ENCODE data around the gene PHEX.

Gene PHEX

DNA sequence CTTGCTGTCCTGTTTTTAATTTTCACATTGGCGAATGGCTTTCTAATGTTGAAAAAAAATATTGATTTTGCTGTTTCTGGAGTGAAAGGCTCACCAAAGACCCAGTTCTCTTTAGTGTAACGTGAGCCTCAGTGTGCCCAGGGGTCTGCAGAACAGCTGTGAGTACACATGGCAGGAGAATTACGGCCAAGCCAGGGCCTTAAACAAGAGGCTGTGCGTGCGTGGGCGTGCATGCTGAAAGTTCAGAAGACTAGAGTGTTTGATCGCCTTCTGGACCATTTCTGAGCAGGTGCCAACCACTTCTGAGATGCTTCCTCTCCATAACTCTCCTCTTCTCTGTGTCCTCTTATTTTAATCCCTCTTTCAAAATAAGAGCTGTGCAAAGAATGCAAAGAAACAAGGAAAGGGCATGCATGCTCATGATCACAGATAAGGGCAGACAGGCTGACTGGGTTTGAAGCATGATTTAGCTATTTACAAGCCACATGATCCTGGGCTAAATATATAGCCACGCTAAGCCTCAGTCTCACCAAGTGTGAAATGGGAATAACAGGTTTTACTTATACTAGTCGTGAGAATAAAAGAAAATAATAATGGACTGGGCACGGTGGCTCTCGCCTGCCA is 9.9 kb downstream of the PHEX start:
- DNase-seq, result peak; percentile 86

DNA sequence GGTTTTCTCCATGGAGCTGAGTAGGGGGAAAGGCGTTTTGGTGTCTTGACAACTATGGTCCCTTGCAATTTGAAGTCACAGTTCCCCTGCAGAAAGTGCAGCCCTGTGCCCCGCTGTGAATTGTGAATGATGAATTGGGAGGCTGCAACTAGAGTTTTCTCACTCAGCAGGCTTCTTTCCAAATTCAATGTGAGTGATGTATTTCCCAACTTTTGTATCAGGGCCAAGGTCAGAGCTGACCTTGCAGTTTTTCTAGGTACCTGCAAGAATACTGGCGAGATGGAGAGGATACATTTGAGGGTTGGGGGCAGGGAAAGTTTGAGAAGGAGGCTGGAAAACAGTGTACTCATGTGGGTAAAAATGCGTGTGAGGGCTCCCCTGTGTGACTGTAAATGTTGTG is 11.7 kb downstream of the PHEX start:
- DNase-seq, result no peak

DNA sequence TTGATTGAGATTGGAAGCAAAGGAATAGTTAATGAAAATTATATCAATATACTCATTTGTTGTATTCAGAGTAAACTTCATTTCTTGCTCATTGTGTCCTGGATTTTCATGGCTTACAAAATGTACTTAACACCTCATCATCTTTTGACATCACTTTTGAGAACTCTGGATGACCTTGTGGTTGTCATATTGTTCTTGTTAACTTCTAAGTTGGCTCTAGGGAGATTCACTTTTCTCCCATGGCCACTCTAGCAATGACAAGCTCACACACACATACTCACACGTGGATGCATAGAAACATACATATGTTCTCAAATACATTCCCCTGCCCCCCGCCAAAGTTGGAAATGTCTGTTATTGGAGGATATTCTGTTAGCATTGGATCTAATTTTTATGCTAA is 15.3 kb downstream of the PHEX start:
- DNase-seq, result no peak

DNA sequence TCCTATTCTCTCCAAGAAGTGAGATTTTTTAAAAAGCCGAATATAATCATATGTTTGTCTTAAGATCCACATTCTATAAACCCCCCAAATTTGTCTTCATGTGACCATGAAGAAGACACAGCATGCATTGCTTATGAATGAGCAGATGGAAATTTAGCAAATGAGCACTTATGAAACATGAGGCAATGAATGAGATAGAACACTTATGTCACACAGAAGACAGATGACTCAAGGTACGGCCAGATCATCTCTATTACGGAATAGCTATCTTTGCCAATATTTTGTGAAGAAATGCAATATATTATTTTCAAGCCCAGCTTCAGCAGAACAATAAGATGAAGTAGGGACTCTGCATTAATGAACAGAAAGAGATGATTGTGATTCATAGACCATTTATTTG is 21.4 kb downstream of the PHEX start:
- DNase-seq, result peak; percentile 80

DNA sequence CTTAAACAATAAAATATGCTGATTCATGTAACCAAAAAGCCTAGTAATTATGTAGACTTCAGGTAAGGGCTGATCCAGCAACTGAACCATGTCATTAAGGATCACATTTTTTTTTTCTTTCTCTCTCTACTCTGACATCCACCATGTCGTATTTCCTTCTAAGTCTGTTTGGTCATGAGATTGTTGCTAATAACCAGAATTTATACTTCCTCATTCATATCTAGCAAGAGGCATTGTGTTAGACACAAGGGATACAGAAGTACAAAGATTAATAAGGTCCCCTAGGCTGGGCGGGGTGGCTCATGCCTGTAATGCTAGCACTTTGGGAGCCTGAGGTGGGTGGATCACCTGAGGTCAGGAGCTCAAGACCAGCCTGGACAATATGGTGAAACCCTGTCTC is 24.1 kb downstream of the PHEX start:
- no peak for DNase-seq

DNA sequence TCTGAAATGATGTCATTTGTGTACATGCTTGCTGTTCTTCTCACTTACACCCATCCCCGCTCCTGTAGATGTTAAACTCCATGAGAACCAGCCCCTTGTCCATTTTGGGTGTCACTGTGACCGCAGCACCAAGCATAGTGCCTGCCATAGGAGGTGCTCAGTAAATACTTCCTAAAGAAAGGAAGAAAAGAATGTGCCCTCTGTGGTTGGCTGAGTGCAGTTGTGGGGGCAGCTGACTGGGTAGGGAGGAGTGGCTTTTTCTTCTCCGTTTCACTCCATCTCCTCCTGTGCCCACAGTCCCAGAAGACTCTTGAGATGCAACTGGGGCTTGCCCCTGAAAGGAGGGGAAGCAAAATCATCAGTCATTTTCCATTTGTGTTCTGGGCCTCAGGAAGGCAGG is 25.5 kb downstream of the PHEX start:
- DNase-seq, result no peak

DNA sequence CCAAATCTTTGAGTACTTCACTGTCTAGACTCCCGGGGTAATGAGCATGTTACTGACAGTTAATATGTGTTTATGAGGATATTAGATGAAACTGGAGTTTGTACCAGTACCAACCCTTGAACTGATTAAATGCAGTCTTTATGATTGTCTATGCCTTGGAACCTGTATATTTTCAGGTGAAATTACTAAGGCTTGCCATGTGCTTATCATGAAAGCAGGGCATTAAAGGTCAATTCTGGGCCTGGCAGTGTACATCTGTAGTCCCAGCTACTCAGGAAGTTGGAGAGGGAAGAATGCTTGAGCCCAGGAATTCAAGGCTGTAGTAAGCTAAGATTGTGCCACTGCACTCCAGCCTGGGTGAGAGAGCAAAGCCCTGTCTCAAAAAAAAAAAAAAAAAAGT is 27.6 kb downstream of the PHEX start:
- DNase-seq, result no peak

DNA sequence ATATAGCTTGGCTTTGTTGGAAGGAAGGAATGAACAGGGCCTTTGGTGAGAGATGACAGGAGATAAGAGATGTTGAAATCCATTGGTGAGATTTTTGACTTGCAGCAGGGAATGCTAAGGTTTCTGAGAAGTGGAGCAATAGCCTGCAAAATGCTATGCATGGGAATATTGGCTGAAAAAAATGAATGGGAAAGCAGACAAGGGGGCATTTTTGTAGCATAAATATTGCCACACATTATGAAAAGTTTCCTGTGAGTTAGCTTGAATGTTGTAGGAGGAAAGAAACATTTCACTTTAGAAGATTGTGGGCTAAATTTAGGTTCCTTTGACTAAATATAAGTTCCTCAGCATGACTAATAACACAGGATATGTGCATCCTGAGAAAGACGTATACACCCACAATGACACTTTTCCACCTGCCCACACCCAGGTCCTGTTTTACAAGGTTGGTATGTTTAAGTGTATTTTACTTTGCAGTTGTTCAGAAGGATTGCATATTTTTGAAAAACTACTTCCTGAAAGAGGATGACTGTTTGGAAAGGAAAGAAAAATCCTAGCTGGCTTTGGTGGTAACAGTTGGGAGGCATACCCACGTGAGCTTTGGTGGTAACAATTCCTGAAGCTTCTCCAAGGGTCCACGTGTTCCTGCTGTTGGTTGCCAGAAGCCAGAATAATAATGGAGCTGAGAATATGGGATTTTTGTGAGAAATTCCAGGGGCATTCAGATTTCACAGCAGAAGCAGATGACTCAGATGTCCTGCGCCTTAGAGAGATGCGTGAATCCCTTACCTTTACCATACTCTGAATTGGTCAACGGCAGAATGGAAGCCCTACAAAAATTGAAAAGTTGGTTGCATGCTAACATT is 28.5 kb downstream of the PHEX start:
- no peak for DNase-seq

DNA sequence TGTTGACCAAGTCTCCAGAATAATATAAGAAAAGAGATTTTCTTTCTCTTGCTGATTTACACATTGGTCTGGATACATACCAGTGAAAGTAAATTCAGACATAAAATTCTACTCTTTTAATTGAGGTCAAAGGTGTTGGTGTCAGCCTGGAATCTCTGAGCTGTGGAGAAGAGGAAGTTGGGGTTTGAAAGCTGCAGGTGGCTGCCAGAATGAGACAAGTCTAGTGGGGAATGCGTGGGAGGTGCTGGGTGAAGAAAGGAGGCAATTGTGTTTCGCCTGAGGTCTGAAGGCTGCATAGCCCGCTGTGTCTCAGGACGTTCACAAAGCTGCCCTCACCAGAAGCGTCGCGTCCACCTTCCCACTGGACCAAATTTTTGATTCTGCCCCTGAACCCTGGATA is 31.2 kb downstream of the PHEX start:
- no peak for DNase-seq

DNA sequence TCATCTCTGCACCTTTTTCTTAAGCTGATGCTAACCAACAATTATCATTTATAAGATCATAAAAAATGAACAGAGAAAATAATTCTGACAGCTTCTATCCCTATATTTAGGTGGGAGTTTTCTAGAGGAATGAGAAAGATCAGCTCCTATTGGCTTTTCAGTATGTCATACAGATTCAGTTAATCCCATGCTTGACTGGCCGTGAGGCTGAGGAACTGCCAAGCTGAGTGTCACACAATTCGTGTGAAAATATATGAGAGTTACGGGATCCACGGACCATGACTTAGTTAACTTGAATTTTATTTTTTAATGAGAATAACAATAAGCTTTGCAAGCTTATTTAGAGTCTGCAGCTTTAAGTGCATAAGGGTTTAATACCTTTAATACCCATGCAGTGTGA is 37.5 kb downstream of the PHEX start:
- no peak for DNase-seq

DNA sequence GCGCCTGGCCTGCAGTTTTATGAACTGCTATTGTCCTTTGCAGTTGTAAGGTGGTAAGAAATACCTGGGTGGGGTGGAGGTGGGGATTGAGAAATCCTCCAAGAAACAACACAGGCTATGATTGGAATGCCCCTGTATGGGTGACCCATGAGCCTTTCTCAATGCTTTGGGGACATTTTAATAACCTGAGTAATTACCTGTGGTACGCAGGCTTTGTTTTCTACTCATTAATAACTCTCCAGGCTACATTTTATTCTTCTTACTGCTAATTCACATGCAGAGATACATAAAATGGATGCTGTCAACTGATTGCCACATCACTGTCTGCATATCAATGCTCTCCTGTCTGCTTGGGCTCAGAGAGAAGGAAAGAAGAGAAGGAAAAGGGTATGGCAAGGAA is 41.8 kb downstream of the PHEX start:
- DNase-seq, result no peak

DNA sequence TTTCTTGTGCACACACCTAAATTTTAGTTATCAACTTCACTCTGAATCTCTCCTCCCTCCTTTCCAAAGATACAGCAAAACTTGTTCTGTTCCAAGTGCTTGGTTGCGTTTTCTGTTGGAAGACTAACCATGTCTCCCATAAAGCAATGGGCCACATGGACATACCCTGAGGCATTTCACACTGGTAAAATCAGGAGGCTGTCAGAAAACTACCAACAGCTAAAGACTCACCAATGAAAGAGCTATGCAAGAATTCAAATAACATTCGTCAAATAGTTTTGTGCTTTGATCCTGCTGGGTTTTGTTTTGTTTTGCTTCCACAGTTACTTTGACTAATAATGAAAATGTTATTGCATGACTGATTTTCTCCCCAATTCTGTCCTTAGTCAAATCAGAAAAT is 46.0 kb downstream of the PHEX start:
- no peak for DNase-seq

DNA sequence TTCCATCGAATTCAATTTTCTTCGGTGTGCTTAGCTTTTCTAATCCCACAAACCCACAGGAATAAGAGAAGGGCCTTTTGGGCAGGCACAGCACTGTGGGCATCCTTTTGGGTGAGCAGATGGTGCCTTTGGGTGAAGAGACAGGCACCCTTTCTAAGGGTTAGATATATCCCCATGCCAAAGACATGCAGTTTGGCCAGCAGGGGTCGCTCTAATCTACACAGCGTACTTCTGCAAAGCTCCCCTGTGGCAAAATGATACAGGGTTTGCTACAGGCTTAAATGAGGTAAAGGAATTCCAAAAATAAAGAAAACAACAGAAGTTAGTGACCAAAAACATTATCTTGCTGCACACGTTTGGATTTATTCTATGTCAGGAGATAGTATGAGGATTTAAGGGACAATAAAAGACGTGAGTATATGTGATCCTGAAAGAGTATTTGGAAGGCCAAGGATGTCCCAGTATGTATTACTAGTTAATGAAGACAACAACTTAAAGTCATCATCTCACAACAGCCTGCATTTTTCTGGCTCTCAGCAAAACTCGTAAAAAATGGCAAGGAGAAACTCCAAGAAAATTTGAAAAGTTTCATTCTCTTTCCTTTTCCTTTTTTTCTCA is 49.5 kb downstream of the PHEX start:
- DNase-seq, result no peak

DNA sequence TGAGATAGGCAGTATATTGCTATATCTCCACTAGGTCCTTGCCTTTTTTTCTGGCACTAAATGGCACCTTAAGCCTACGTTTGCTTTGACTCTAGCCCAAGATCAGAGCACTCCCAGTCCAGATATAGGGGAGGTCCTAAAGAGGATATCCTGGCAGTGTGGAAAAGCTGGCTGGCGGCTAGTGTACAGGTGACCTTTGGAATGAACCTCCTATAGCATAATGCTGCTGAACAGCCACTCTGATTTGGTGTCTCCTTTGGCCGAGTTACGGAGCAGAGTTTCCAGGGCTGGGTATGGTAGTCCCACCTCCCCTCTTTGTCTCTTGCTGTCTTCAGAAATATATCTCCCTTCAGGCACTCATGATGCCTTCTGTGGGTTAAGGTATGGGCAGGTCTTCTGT is 53.9 kb downstream of the PHEX start:
- DNase-seq, result no peak

DNA sequence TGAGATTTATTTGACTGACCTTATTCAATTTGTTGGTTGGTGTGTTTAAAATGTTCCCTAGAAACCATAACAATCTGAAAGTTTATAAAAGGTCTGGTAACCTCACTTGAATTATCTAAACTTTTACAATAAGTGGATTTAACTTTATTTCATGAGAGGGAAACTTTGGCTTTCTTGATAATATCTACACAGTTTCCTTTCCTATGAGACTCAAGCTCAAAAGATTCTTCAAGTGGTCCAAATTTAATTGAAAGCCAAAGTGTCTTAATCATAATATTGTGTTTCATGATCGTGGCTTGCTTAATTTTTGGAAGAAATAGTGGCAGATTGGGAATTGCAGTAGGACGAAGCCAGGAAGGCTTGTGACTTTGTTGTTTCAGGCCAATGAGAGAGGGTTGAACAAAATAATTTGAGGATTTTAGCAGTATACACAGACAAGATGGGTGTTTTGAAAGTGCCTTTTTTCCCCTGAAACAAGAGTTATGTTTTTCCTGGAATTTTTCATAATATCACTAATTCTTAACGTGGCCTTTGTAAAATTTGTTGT is 55.0 kb downstream of the PHEX start:
- no peak for DNase-seq

DNA sequence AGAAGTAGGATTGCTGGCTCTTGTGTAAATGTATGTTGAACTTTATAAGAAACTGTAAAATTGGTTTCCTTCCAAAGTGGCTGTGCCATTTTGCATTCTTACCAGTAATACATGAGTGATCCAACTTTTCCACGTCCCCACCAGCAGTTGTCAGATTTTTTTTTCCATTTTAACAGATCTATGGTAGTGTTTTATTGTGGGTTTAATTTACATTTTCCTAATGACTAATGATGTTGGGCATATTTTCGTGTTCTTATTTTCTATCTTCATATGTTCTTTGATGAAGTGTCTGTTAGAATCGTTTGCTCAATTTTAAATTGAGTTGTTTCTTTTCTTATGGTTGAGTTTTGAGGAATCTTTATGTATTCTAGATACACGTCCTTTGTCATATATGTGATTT is 56.2 kb downstream of the PHEX start:
- DNase-seq, result no peak

DNA sequence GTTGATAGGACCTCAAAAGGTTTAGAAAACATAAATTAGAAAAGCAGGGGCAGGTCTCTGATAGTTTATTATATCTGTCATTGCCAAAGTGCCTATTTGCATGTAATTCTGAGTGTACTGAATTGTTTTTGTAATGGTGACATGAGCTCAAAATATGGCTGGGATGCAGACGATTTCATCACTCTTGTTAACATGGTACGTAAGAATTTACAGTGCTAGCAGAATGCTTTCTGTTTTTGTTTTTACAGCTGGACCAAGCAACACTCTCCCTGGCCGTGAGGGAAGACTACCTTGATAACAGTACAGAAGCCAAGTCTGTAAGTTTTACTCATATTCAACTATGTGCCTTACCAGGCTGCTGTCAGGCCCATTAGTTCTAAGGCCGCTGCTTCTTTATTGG is 58.1 kb downstream of the PHEX start:
- DNase-seq, result no peak

DNA sequence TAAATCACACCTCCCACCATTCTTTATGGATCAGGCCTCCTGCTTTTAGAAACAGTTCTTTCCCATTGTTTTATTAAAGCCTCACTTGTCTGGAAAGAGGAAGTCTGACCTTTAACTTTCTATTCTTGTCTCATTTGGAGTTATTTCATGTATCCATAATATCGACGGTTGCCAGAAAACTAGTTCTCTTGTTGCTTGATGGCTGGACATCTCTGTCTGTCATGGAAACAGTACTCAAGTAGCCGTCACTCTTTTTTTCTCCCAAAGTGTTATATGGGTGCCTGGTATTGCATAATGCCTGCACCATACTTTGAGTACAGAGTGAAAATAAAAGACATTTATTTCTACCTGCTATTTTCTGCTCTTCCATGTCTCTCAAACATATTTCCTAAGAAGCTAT is 61.4 kb downstream of the PHEX start:
- no peak for DNase-seq

DNA sequence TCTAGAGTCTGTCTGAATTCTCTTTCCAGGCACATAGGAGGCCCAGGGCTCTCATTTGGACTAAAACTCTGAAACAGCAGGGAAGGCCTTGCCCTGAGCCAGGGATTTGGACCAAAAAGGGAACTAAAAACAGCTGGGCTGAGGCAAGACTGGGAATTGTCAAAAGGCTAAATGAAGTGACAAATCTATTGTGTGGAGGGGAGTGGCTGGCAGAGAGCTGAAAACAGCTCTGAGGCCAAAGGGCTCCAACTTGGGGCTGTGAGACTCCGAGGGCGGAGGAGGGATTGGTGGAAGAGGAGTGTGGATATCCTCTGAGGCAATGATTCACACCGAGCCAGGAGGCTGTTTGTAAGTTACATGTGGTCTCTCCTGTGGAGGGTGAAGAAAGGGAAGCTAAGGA is 63.2 kb downstream of the PHEX start:
- DNase-seq, result peak; percentile 33

DNA sequence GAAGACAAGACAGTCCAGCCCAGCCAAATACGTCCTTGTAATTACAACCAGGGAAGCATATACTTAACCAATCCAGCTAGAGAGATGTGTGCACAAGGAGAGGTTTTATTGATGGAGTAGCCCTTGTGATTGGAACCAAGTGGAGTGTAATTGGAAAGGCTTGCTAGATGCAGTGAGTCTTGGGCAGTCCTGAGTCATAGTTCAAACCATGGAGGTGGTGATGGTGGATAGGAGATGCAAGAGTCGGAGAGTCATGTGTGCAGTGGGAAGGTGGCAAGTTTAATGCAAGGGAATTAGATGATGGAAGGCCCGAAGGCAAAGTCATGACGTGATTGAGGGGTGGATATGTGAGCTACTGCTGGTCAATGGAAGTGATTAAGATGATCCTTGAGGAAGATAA is 63.7 kb downstream of the PHEX start:
- no peak for DNase-seq

DNA sequence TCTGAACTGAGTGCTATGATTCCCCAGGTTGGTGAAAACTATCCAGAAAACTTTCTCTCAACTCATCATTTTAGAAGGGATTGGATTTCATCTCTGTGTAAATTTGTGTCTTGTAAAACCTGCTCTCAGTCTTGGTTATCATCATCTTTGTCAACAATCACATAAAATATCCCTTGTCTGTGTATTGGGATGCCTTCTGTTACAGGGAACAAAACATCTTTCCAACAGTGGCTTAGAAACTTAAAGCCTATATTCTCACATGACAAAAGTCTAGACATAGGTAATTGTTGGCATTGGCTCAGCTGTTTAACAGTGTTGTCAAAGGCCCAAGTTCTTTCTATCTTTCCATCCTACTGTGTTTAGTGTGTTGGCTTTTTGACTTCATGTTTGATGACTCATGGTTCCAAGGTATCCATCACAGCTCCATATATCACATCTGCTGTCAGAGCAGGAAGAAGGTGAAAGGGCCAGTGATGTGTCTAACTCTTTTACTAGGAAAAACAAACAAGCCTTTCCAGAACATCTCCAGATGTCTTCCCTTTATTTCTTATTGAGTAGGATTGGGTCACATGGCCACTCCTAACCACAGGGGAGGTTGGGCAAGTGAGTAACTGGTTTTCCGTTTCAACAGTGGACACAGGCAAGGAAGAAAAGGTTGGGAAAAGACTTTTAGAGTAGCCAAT is 65.0 kb downstream of the PHEX start:
- DNase-seq, result peak; percentile 23

DNA sequence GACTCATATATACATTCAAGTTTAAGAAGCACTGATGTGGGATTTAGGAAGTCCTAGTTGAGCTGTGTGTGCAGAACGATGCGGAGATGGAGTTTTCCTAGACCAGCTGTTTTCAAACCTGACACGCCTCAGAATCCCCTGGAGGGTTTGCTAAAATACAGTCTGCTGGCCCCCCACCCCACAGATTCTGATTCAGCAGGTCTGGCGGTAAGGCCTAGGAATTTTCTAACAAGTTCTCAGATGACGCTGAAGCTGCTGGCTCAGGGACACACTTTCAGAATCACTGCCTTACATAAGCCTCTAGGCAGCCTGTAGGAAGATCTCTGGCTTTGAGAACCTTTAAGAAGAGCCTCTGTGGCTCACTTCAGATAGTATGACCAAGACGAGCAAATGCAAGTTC is 73.1 kb downstream of the PHEX start:
- DNase-seq, result no peak

DNA sequence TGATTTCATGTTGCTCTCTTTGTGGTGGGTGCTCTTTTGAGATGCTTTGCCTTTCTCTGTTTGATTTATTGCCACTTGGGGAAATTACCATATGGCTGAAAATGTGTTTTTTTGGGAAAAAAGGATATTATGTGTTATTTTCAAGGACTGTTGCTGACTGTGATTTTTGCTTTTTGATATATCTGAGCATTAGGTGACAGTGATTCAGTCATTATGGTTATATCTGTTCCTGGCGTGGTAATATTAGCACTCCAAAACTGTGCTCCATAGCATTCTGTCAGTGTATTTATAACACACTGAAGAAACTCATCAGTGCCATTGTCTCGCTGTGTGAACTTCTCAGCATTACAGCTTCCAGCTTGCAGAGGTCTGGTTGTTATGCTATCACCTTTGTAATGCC is 73.8 kb downstream of the PHEX start:
- DNase-seq, result no peak

DNA sequence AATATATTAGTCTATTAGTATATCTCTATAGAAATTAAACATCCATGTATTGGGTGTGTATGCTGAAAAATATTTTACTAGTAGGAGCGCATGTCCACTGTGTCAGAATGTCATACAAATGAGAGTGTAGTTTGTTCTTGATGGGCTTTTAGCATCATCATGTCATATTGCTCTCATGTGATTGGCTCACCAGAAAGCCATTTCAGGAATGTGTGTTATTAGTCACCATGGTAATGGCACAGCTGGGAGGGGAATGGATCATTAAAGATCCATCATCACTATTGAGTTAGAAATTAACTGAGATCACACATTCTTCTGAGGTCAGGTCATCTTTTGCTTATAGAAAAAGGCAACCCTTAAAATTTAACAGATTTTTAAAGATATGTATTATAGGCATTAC is 77.3 kb downstream of the PHEX start:
- no peak for DNase-seq
